Naive thymus-derived CD4-positive, alpha-beta T cell (primary cell): Measurements from ENCODE around the gene IL12B. TPM values are rescaled to one million over a fixed set of nuclear protein-coding genes. Genes with fewer than 3 reads are reported as not detected.

Experiments used
- ATAC-seq: fragments of 150-1000 bp; cut with Tn5 transposase; 2 replicates; pipeline ENCODE4 v1.10.0; 2021; ENCODE audit warnings: mild to moderate bottlenecking, moderate library complexity
- CTCF ChIA-PET: fragments of 350-600 bp; sonication (Branson Sonifier 250); formaldehyde crosslinking; loops from one replicate; lab custom pipeline; 2021; ENCODE audit warnings: antibody characterized with exemption; lab: Charles Lee
- POLR2A ChIA-PET: fragments of 350-600 bp; sonication (Branson Sonifier 250); formaldehyde crosslinking; loops from one replicate; lab custom pipeline; 2021; ENCODE audit warnings: antibody characterized with exemption, inconsistent platforms; lab: Charles Lee
- DNase-seq, 9 donors: peaks; one replicate each; pipeline versions ENCODE4 v3.0.0 to v3.0.0-alpha.2; 2020 to 2022; ENCODE audit warnings: mixed read lengths in 1 of 9
- H3K27ac ChIP-seq: one replicate; pipeline ENCODE4 v1.7.0; 2013; ENCODE audit warnings: mild to moderate bottlenecking, low read depth, low read length, moderate library complexity
- H3K27me3 ChIP-seq, 2 donors: one replicate each; pipeline ENCODE4 v1.7.0; 2013; ENCODE audit warnings: low read length in 2 of 2, mild to moderate bottlenecking in 2 of 2, moderate library complexity in 2 of 2; ENCODE audit not compliant: control insufficient read depth in 2 of 2, insufficient read depth in 2 of 2
- H3K36me3 ChIP-seq, 3 experiments: 1 replicate in 2 of 3; 2 replicates in 1 of 3; pipeline ENCODE4 v1.7.0; 2013; ENCODE audit warnings: low read length in 3 of 3, mild to moderate bottlenecking in 3 of 3, moderate library complexity in 1 of 3; ENCODE audit not compliant: insufficient read depth in 3 of 3, control insufficient read depth in 2 of 3
- H3K4me1 ChIP-seq, 2 donors: one replicate each; pipeline ENCODE4 v1.7.0; 2013; ENCODE audit warnings: low read length in 2 of 2, mild to moderate bottlenecking in 2 of 2, moderate library complexity in 1 of 2; ENCODE audit not compliant: control insufficient read depth in 2 of 2, insufficient read depth in 2 of 2
- H3K4me3 ChIP-seq: 2 replicates; pipeline ENCODE4 v1.7.0; 2013; ENCODE audit warnings: mild to moderate bottlenecking, low read length
- H3K9me3 ChIP-seq, 3 experiments: 1 replicate in 2 of 3; 2 replicates in 1 of 3; pipeline ENCODE4 v1.7.0; 2013; ENCODE audit warnings: low read length in 3 of 3; ENCODE audit not compliant: control insufficient read depth in 2 of 3
- H3K27ac Mint-ChIP-seq, 9 donors: one replicate each; pipeline ENCODE4 v1.8.0; 2020 to 2022; ENCODE audit warnings: mixed read lengths in 9 of 9, mild to moderate bottlenecking in 8 of 9, moderate library complexity in 5 of 9, inconsistent platforms in 2 of 9
- H3K27me3 Mint-ChIP-seq, 5 donors: one replicate each; pipeline ENCODE4 v1.8.0; 2021 to 2022; ENCODE audit warnings: mixed read lengths in 5 of 5, mild to moderate bottlenecking in 1 of 5
- H3K36me3 Mint-ChIP-seq, 5 donors: one replicate each; pipeline ENCODE4 v1.8.0; 2020 to 2022; ENCODE audit warnings: mixed read lengths in 5 of 5, mild to moderate bottlenecking in 3 of 5, inconsistent platforms in 1 of 5
- H3K4me1 Mint-ChIP-seq, 7 donors: one replicate each; pipeline ENCODE4 v1.8.0; 2020 to 2022; ENCODE audit warnings: mixed read lengths in 7 of 7, mild to moderate bottlenecking in 3 of 7, inconsistent platforms in 1 of 7
- H3K4me3 Mint-ChIP-seq, 10 donors: one replicate each; pipeline ENCODE4 v1.8.0; 2020 to 2022; ENCODE audit warnings: mild to moderate bottlenecking in 10 of 10, mixed read lengths in 10 of 10, moderate library complexity in 6 of 10, inconsistent platforms in 2 of 10
- H3K9me3 Mint-ChIP-seq, 11 donors: one replicate each; pipeline ENCODE4 v1.8.0; 2020 to 2022; ENCODE audit warnings: mixed read lengths in 11 of 11, mild to moderate bottlenecking in 4 of 11, inconsistent platforms in 1 of 11, moderate library complexity in 1 of 11
- intact Hi-C, 2 donors: fragments of 100-400 bp; cut with micrococcal nuclease; formaldehyde crosslinking; loops; one replicate each; pipeline ENCODE4 v1.15.1; 2023
- polyA plus RNA-seq, 2 donors: library from polyadenylated mRNA; unstranded; fragments of 300-500 nt; fragmentation: Illumina TruSeq; gene quantifications; one replicate each; pipeline ENCODE4 v1.2.3, GENCODE V29; 2021
- total RNA-seq, 6 experiments: library from RNA in 5 of 6; stranded (reverse) in 5 of 6; gene quantifications; 1 replicate in 5 of 6; 2 replicates in 1 of 6; pipeline ENCODE4 v1.2.3 and lab custom pipeline; 2021 to 2026

IL12B gene
- total and polyA plus RNA-seq, 7 experiments from 2014 or later = not detected

DNA sequence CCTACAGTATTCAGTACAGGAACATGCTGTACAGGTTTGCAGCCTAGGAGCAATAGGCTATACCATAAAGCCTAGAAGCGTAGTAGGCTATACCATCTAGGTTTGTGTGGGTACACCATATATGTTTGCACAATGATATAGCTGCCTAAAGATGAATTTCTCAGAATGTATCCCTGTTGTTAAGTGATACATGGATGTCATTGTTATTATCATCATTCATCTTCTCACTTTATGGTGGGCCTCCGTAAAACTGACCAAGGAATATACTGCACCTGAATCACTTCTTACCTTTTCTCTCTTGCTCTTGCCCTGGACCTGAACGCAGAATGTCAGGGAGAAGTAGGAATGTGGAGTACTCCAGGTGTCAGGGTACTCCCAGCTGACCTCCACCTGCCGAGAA is 11.8 kb downstream of the IL12B start:
- H3K4me3 ChIP-seq = no peak overlapping the region
- peaks cover 0 to 28% (median under 1%) of the 10 kb centered on the region in 5 donors for H3K27me3 Mint-ChIP-seq
- no peaks in the 10 kb centered on the region for H3K36me3 ChIP-seq
- no peak overlapping the region for H3K27ac Mint-ChIP-seq
- H3K27me3 ChIP-seq = no peaks in the 10 kb centered on the region
- ATAC-seq = no peak
- intact Hi-C loops = no loop called here
- H3K9me3 Mint-ChIP-seq = peaks cover 0 to 1% (median 0%) of the 10 kb centered on the region in 11 donors
- POLR2A ChIA-PET = interaction anchor here (0.7 kb wide), 1 partner anchor 56 kb away, joined by 3 read pairs; no protein-coding TSS in a partner anchor
- no peaks in the 10 kb centered on the region for H3K4me1 ChIP-seq
- H3K27ac ChIP-seq = no peak overlapping the region
- DNase-seq = no peak
- no peak overlapping the region for H3K4me3 Mint-ChIP-seq
- H3K4me1 Mint-ChIP-seq = peaks cover 0 to 4% (median 0%) of the 10 kb centered on the region in 7 donors
- CTCF ChIA-PET = interaction anchor here (0.7 to 4.0 kb wide), 2 partner anchors 162 to 1532 kb away, joined by 3 to 63 read pairs; no protein-coding TSS in a partner anchor
- H3K36me3 Mint-ChIP-seq = no peaks in the 10 kb centered on the region
- no peaks in the 10 kb centered on the region for H3K9me3 ChIP-seq

DNA sequence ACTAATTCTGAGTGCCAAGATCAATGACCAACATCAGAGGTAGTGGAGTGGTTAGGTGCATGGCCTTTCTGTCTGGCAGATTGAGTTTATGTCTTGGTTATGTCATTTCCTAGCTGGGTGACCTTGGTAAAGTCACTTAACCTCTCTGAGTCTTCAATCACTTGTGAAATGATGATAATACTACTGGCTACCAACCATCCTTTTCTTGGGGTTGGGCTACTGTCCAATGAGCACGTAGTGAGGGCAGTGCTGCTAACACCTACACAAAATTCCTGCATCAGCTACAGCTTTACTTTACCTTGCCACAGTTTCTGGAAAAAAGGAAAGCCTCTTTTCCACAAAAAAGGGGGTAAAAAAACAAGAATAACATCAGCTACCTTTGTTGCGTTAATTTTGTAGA is 12.4 kb downstream of the IL12B start:
- peaks cover 0 to 1% (median 0%) of the 10 kb centered on the region in 11 donors for H3K9me3 Mint-ChIP-seq
- no peaks in the 10 kb centered on the region for H3K36me3 ChIP-seq
- intact Hi-C loops = loop anchor here in 1 of 2 donors (1.0 kb wide), 1 partner anchor 32 kb away; no protein-coding TSS in a partner anchor

DNA sequence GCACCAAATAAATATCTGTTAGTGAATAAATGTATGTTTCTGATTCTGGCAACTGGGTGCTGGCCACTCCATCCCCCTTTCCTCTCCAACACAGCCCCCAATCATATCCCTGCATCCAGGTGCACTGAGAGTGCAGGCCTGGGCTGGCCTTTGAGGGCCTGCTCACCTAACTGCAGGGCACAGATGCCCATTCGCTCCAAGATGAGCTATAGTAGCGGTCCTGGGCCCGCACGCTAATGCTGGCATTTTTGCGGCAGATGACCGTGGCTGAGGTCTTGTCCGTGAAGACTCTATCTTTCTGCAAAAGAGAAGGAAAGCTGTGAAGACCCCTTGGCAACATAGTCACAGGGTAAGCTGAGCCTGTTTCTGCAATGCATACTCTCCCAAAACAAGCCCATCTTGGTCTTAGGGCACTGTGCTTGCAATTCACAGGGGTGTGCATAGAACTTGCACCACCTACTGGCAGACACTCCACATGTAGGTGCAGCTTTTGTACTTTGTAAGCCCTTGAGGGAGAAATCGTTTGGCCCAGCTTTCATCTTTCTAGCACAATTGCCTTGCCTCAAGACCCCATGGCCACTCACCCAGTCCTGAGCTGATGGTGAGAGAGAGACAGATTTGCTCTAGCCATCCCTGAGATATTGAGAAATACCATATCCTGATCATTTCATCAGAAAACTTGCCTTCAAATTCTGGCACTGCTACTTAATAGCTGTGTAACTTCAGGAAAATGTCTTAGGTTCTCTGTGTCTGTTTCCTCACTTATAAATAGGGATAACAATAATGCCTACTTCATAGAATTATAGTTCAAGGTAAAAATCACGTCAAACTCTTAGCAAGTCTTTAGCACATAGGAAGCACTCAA is 13.5 kb downstream of the IL12B start:
- no peaks in the 10 kb centered on the region for H3K27me3 ChIP-seq
- H3K9me3 ChIP-seq = no peaks in the 10 kb centered on the region
- no peak overlapping the region for H3K4me3 Mint-ChIP-seq
- peaks cover 0 to 36% (median 4%) of the 10 kb centered on the region in 5 donors for H3K27me3 Mint-ChIP-seq
- peaks cover 0 to 4% (median 0%) of the 10 kb centered on the region in 7 donors for H3K4me1 Mint-ChIP-seq
- DNase-seq (peak in 7 of 9 donors; percentile 15 to 50 (median 31)), ATAC-seq (peak; percentile 73)
- no peaks in the 10 kb centered on the region for H3K36me3 ChIP-seq
- ChIA-PET POLR2A (interaction anchor here (0.6 kb wide), 1 partner anchor 130 kb away, joined by 3 read pairs; no protein-coding TSS in a partner anchor), CTCF (interaction anchor here (0.6 to 4.0 kb wide), 15 partner anchors 15 to 1502 kb away, joined by 3 to 63 read pairs (median 3); no protein-coding TSS in a partner anchor)
- H3K36me3 Mint-ChIP-seq = no peaks in the 10 kb centered on the region
- H3K4me3 ChIP-seq = no peak overlapping the region
- no peaks in the 10 kb centered on the region for H3K4me1 ChIP-seq
- peaks cover 0 to 1% (median 0%) of the 10 kb centered on the region in 11 donors for H3K9me3 Mint-ChIP-seq
- H3K27ac ChIP-seq = no peak overlapping the region
- intact Hi-C loops = loop anchor here (1.0 kb wide), 3 partner anchors 30 to 160 kb away; no protein-coding TSS in a partner anchor
- no peak overlapping the region for H3K27ac Mint-ChIP-seq

More for the DNA sequence above, 12.4 kb downstream of the IL12B start:
- Histone ChIP-seq H3K4me1 (no peaks in the 10 kb centered on the region), H3K4me3 (no peak overlapping the region), H3K9me3 (no peaks in the 10 kb centered on the region), H3K27ac (no peak overlapping the region), H3K27me3 (no peaks in the 10 kb centered on the region)
- no peak for DNase-seq
- ChIA-PET CTCF (interaction anchor here (0.9 to 4.0 kb wide), 6 partner anchors 14 to 161 kb away, joined by 3 to 63 read pairs (median 8); no protein-coding TSS in a partner anchor), POLR2A (no interaction called here)
- H3K36me3 Mint-ChIP-seq = no peaks in the 10 kb centered on the region
- no peak overlapping the region for H3K27ac Mint-ChIP-seq
- no peak overlapping the region for H3K4me3 Mint-ChIP-seq
- H3K4me1 Mint-ChIP-seq = peaks cover 0 to 4% (median 0%) of the 10 kb centered on the region in 7 donors
- no peak for ATAC-seq
- H3K27me3 Mint-ChIP-seq = peaks cover 0 to 28% (median 5%) of the 10 kb centered on the region in 5 donors

GRCh38 chr5:159313197-159313596 is 17.1 kb downstream of the IL12B start:
- Mint-ChIP-seq H3K36me3 (no peaks in the 10 kb centered on the region), H3K4me1 (peaks cover 3 to 17% (median 11%) of the 10 kb centered on the region in 7 donors), H3K27ac (no peak overlapping the region), H3K9me3 (no peaks in the 10 kb centered on the region), H3K4me3 (no peak overlapping the region), H3K27me3 (peaks cover 0 to 60% (median 9%) of the 10 kb centered on the region in 5 donors)
- Histone ChIP-seq H3K27ac (no peak overlapping the region), H3K36me3 (no peaks in the 10 kb centered on the region), H3K4me3 (no peak overlapping the region), H3K27me3 (no peaks in the 10 kb centered on the region), H3K9me3 (no peaks in the 10 kb centered on the region), H3K4me1 (peaks cover 3 to 8% of the 10 kb centered on the region in 2 donors)
- no peak for ATAC-seq
- POLR2A ChIA-PET = no interaction called here
- no peak for DNase-seq
- CTCF ChIA-PET = interaction anchor here (0.6 to 0.9 kb wide), 4 partner anchors 9 to 156 kb away, joined by 3 to 4 read pairs (median 4); no protein-coding TSS in a partner anchor
- intact Hi-C loops = no loop called here

- Mint-ChIP-seq H3K27ac (peak overlapping the region in 1 of 9 donors; percentile 79), H3K36me3 (no peaks in the 10 kb centered on the region), H3K9me3 (no peaks in the 10 kb centered on the region), H3K27me3 (peaks cover 0 to 74% (median 10%) of the 10 kb centered on the region in 5 donors), H3K4me1 (peaks cover 3 to 17% (median 11%) of the 10 kb centered on the region in 7 donors), H3K4me3 (peak overlapping the region in 9 of 10 donors; percentile 63 to 81 (median 69))
- DNase-seq (no peak), ATAC-seq (no peak)
- Histone ChIP-seq H3K27ac (no peak overlapping the region), H3K36me3 (no peaks in the 10 kb centered on the region), H3K4me3 (peak overlapping the region; percentile 32), H3K9me3 (no peaks in the 10 kb centered on the region), H3K27me3 (no peaks in the 10 kb centered on the region), H3K4me1 (peaks cover 3 to 8% of the 10 kb centered on the region in 2 donors)
- intact Hi-C loops = no loop called here
- CTCF ChIA-PET = interaction anchor here (0.5 to 1.2 kb wide), 3 partner anchors 11 to 1983 kb away, joined by 3 to 4 read pairs (median 3); no protein-coding TSS in a partner anchor
- POLR2A ChIA-PET = interaction anchor here (0.5 to 0.9 kb wide), 3 partner anchors 21 to 112 kb away, joined by 3 read pairs; no protein-coding TSS in a partner anchor
Measured at GRCh38 chr5:159311063-159311462, 19.2 kb downstream of the IL12B start.

- ChIA-PET CTCF (interaction anchor here (1.1 to 1.2 kb wide), 2 partner anchors 11 to 134 kb away, joined by 3 to 4 read pairs; no protein-coding TSS in a partner anchor), POLR2A (interaction anchor here (0.5 kb wide), 1 partner anchor 20 kb away, joined by 3 read pairs; no protein-coding TSS in a partner anchor)
- intact Hi-C loops = loop anchor here in 1 of 2 donors (1.0 kb wide), 1 partner anchor 102 kb away; no protein-coding TSS in a partner anchor
- Mint-ChIP-seq H3K4me1 (peaks cover 3 to 17% (median 11%) of the 10 kb centered on the region in 7 donors), H3K9me3 (no peaks in the 10 kb centered on the region), H3K27ac (peak overlapping the region in 4 of 9 donors; percentile 60 to 86 (median 70)), H3K4me3 (peak overlapping the region; percentile 18 to 81 (median 68)), H3K27me3 (peaks cover 0 to 79% (median 10%) of the 10 kb centered on the region in 5 donors), H3K36me3 (no peaks in the 10 kb centered on the region)
- ATAC-seq = peak; percentile 90
- no peaks in the 10 kb centered on the region for H3K36me3 ChIP-seq
- no peaks in the 10 kb centered on the region for H3K27me3 ChIP-seq
- no peak overlapping the region for H3K27ac ChIP-seq
- no peaks in the 10 kb centered on the region for H3K9me3 ChIP-seq
- H3K4me3 ChIP-seq = peak overlapping the region; percentile 32
- peaks cover 3 to 8% of the 10 kb centered on the region in 2 donors for H3K4me1 ChIP-seq
- peak in 7 of 9 donors; percentile 2 to 45 (median 41) for DNase-seq
Measured at GRCh38 chr5:159310511-159310910, 19.8 kb downstream of the IL12B start.
